HG03175 (cell line): ENCODE measurements around the gene CSNK1D.

ENCODE experiments used
- ATAC-seq: cut with Tn5 transposase; IDR thresholded peaks from one replicate; pipeline ENCODE4 v1.9.1; 2021; ENCODE audit warnings: mild to moderate bottlenecking, moderate library complexity; ENCODE audit not compliant: unreplicated experiment

CSNK1D gene

GRCh38 chr17:82296511-82297279, 23.2 kb upstream of the CSNK1D start:
- ATAC-seq = no peak

DNA sequence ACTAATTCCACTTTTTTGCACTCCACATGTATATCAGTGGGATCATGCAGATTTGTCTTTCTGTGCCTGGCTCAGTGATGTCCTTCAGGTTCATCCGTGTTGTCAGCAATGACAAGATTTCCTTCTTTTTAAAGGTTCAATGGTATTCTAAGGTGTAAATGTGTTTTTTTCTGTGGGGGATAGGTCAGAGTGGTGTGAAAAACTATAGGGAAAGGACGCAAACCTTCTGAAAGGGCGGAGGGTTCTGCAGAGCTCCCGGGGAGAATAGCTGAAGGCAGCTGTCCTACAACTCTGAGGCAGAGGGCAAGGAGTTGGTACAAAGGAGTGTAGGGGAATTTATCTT, 21.9 kb upstream of the CSNK1D start:
- ATAC-seq = no peak

- no peak for ATAC-seq
These were observed 20.7 kb upstream of the CSNK1D start for GRCh38 chr17:82294064-82294773.

- ATAC-seq = peak; percentile 96
These were observed 19.0 kb upstream of the CSNK1D start for GRCh38 chr17:82292251-82293154.

GRCh38 chr17:82291582-82292250, 18.2 kb upstream of the CSNK1D start:
- no peak for ATAC-seq

- no peak for ATAC-seq
These were observed 14.6 kb upstream of the CSNK1D start for GRCh38 chr17:82287868-82288801.

GRCh38 chr17:82287013-82287867, 13.7 kb upstream of the CSNK1D start:
- ATAC-seq = no peak

DNA sequence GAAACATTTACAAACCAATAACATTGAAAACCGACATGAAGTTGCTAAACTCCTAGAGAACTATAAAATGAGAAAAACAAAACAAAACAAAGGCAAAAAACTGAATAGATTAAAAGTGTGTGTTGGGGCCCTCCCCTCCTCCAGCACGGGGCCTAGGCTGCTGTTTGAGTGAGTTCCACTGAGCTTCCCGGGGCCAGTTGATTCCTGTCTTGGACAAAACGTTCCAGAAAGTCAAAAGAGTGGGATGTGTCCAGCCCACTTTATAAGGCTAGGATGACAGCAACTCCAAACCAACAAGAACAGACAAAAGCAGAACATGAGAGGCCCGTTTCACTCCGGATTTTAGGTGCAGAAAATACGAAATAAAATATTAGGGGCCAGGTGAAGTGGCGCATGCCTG, 11.6 kb upstream of the CSNK1D start:
- ATAC-seq = no peak

- no peak for ATAC-seq
These were observed 9.8 kb upstream of the CSNK1D start for GRCh38 chr17:82283208-82283749.

- ATAC-seq = no peak
These were observed 9.0 kb upstream of the CSNK1D start for GRCh38 chr17:82282239-82283207.

DNA sequence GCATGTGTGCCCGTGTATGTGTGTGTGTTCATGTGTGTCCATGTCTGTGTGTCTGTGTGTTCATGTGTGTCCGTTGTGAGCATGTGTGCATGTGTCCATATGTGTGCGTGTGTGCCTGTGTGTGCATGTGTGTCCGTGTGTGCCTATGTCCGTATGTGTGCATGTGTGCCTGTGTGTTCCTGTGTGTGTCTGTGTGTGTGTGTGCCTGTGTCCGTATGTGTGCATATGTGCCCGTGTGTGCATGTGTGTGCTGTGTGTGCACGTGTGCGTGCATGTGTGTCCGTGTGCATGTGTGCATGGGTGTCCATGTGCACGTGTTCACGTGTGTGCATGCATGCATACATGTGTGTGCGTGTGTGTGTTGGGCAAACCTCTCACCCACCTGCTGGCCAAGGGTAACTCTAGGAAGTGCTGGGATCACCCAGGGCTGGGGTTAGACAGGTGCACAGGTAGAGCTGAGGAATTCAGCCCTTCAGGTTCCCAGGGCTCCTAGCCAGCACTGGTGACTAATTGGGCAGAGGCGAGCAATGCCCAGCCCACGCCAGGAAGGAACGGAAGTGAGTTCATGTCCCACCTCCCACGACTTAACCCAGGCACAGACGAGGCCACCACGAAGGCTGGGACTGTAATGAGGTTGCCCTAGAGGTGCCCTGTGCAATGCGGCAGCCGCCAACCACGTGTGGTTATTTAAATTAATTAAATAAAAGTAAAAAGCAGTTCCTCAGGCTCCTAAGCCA, 8.2 kb upstream of the CSNK1D start:
- no peak for ATAC-seq

DNA sequence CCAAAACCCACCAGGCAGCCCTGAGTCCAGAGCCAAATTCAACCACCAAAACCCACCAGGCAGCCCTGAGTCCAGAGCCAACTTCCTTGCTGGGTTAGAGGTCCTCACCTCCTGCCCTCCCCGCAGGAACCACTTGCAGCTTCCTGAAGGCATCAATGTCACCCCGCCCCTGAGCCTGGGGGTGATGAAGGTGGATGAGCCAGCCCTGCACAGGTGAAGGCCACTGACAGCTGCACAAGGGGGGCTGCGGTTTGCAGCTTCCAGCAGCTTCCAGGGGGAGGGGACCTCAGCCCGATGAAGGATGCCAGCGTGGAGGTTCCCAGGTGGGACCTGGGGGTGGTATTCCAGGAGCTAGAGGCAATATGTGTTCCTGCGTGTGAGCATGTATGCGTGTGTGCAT, 7.6 kb upstream of the CSNK1D start:
- ATAC-seq = no peak

- ATAC-seq = no peak
These were observed 7.0 kb upstream of the CSNK1D start for GRCh38 chr17:82280537-82280936.

- ATAC-seq = no peak
These were observed 5.4 kb upstream of the CSNK1D start for GRCh38 chr17:82278786-82279391.

GRCh38 chr17:82278308-82278707, 4.8 kb upstream of the CSNK1D start:
- no peak for ATAC-seq

- ATAC-seq = no peak
These were observed 4.4 kb upstream of the CSNK1D start for GRCh38 chr17:82277851-82278250.
